ENCODE results near the gene TRIO. TPM values are rescaled to one million over a fixed set of nuclear protein-coding genes. Genes with fewer than 3 reads are reported as not detected.

TRIO gene
- total and polyA plus RNA-seq, 12 donors, result 26.2 to 85.2 (median 61.9) TPM

DNA sequence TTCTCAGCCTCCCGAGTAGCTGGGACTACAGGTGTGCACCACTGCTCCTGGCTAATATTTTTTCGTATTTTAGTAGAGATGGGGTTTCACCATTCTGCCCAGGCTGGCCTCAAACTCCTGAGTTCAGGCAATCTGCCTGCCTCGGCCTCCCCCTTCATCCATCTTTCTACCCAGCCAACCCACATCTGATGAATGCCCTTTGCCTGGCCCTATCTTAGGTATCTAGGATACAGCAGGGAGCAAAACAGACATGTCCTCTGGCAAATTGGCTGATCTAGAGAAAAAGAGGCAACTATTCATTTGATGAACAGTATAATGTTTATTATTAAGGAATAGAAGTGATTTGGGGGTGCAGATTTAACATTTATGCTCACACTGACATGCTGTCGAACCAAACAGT lies 123.0 kb downstream of the TRIO start:
- ATAC-seq, result no peak
- H3K27ac ChIP-seq, result no peak overlapping the region

DNA sequence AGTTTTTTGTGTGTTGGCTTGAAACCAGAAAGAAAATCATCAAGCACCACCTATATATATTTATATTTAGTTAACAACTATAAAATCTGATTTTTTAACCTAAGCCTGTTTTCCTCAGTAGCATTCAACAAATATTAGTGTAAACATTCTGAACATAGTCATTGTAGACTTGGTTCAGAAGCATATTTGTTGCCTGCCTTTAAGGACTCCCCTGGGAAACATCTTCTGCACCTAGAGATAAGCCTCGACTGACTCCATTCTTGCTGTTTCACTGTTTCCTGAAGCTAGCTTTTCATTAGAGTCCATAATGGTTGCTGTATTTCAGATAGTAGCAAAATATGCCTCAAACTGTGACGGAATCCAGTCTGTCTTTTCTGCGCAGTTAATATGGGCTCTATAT lies 123.5 kb downstream of the TRIO start:
- Histone ChIP-seq H3K9me3 (no peaks in the 10 kb centered on the region), H3K4me3 (no peak overlapping the region), H3K27me3 (no peaks in the 10 kb centered on the region), H3K4me1 (peaks cover 18 to 82% (median 60%) of the 10 kb centered on the region in 9 donors), H3K36me3 (peaks cover 0 to 9% (median 0%) of the 10 kb centered on the region in 9 donors), H3K27ac (peak overlapping the region in 1 of 10 donors; percentile 3)
- 34 to 37% methylated on average over 3 of the region's 3 CpGs for WGBS, 2 donors
- intact Hi-C loops (cut with DNase I), result loop anchor here in 5 of 10 donors (2.0 to 10.0 kb wide), 5 partner anchors 119 to 279 kb away; partner anchors contain the start of gene TRIO (in 2 of the 5)
- ATAC-seq, result no peak
- no peak for DNase-seq
- TF ChIP-seq, protein P1, sequence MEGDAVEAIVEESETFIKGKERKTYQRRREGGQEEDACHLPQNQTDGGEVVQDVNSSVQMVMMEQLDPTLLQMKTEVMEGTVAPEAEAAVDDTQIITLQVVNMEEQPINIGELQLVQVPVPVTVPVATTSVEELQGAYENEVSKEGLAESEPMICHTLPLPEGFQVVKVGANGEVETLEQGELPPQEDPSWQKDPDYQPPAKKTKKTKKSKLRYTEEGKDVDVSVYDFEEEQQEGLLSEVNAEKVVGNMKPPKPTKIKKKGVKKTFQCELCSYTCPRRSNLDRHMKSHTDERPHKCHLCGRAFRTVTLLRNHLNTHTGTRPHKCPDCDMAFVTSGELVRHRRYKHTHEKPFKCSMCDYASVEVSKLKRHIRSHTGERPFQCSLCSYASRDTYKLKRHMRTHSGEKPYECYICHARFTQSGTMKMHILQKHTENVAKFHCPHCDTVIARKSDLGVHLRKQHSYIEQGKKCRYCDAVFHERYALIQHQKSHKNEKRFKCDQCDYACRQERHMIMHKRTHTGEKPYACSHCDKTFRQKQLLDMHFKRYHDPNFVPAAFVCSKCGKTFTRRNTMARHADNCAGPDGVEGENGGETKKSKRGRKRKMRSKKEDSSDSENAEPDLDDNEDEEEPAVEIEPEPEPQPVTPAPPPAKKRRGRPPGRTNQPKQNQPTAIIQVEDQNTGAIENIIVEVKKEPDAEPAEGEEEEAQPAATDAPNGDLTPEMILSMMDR (IDR thresholded peaks at IDR 0.05), result no peak

More for the DNA sequence above, 123.0 kb downstream of the TRIO start:
- Histone ChIP-seq H3K4me1 (peaks cover 18 to 82% (median 63%) of the 10 kb centered on the region in 9 donors), H3K27me3 (no peaks in the 10 kb centered on the region), H3K9me3 (no peaks in the 10 kb centered on the region), H3K4me3 (no peak overlapping the region), H3K36me3 (peaks cover 0 to 4% (median 0%) of the 10 kb centered on the region in 9 donors)
- intact Hi-C loops (cut with DNase I), result loop anchor here in 5 of 10 donors (2.0 to 10.0 kb wide), 5 partner anchors 119 to 279 kb away; partner anchors contain the start of gene TRIO (in 2 of the 5)
- WGBS, 2 donors, result 92% methylated on average over 4 of the region's 4 CpGs
- no peak for DNase-seq
- TF ChIP-seq, protein P1 (IDR thresholded peaks at IDR 0.05), result no peak

DNA sequence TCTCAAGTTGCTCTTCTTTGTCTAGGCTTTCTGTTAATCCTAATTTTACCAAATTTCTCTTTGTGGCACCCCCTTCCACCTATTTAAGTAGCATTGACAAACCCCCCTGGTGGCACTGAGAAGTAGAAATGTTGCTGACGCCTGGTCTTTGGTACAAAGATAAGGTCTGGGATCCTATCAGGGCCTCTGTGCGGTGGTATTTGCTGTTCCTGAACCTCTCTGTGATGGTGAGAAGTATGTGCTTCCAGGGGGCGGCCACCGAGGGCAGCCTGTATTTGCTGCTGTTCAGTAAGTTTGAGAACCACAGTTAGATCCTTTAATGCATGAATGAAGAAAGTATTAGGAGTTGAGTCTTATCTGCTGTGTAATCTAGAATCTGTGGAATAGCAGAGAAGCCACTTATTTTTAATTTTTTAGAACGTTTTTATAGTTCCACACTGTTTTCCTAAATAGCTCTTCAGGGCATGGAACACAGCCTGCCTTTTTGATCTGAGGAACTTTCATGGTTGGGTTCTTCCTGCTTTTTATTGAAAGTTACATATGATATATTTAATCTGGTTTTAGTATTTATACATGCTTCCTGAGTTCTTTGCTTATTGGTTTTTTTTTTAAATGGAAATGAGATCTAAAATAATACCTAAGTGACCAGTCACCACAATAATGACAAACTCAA lies 124.2 kb downstream of the TRIO start:
- TF ChIP-seq, protein P1 (IDR thresholded peaks at IDR 0.05), result no peak
- H3K4me1 ChIP-seq, result peaks cover 18 to 82% (median 60%) of the 10 kb centered on the region in 9 donors
- DNase-seq (no peak), ATAC-seq (no peak)
- H3K4me3 ChIP-seq, result no peak overlapping the region
- intact Hi-C loops (cut with DNase I), result loop anchor here in 5 of 10 donors (2.0 to 10.0 kb wide), 5 partner anchors 120 to 280 kb away; partner anchors contain the start of gene TRIO (in 2 of the 5)
- 50 to 52% methylated on average over 5 of the region's 5 CpGs for WGBS, 2 donors
- no peaks in the 10 kb centered on the region for H3K27me3 ChIP-seq
- peaks cover 0 to 14% (median 0%) of the 10 kb centered on the region in 9 donors for H3K36me3 ChIP-seq
- no peaks in the 10 kb centered on the region for H3K9me3 ChIP-seq
- H3K27ac ChIP-seq, result peak overlapping the region in 1 of 10 donors; percentile 69

DNA sequence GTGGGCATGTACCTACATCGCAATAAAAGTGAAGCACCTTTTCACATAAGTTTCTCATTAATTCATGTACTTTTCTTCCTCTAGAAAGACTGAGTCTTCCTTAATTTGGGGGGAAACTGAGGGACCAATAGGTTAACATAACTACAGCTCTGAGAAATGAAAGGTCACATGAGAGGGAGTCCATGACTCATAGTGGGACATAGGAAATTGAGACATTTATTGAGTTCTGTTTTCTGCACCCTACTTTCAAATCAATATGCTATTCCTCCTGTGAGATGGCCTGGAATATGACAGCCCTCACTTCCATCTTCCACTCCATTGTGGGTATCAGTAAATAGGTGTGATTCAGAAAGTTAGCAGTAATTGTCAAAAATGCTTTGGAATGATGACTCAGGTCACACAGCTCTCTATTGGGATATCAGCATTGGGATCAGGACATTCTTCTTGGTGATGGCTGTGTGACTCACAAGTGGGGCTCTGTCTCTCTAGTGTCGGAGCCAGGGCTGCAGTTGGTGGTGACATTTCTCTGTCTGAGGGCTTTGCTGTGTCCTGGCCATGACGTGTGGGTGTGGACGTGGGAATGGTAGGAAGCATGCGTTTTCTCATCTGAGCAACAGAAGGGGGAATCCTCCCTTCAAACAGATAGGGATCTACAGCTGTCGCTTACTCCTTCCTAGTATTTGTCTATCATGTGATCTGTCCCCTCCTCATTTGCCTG lies 125.0 kb downstream of the TRIO start:
- H3K4me1 ChIP-seq, result peaks cover 18 to 85% (median 60%) of the 10 kb centered on the region in 9 donors
- H3K9me3 ChIP-seq, result no peaks in the 10 kb centered on the region
- no peak overlapping the region for H3K4me3 ChIP-seq
- 45 to 47% methylated on average over 6 of the region's 6 CpGs for WGBS, 2 donors
- ATAC-seq (peak in 4 of 8 donors; percentile 14 to 72 (median 50)), DNase-seq (no peak)
- no peaks in the 10 kb centered on the region for H3K27me3 ChIP-seq
- H3K27ac ChIP-seq, result peak overlapping the region in 8 of 10 donors; percentile 56 to 84 (median 68)
- TF ChIP-seq, protein P1 (IDR thresholded peaks at IDR 0.05), result no peak
- peaks cover 0 to 14% (median 0%) of the 10 kb centered on the region in 9 donors for H3K36me3 ChIP-seq
- intact Hi-C loops (cut with DNase I), result loop anchor here in 7 of 10 donors (2.0 to 10.0 kb wide), 7 partner anchors 121 to 281 kb away; partner anchors contain the start of gene TRIO (in 3 of the 7)

Measured in heart right ventricle (tissue), 16 donors.